ENCODE data around the gene GNAZ.

DNA sequence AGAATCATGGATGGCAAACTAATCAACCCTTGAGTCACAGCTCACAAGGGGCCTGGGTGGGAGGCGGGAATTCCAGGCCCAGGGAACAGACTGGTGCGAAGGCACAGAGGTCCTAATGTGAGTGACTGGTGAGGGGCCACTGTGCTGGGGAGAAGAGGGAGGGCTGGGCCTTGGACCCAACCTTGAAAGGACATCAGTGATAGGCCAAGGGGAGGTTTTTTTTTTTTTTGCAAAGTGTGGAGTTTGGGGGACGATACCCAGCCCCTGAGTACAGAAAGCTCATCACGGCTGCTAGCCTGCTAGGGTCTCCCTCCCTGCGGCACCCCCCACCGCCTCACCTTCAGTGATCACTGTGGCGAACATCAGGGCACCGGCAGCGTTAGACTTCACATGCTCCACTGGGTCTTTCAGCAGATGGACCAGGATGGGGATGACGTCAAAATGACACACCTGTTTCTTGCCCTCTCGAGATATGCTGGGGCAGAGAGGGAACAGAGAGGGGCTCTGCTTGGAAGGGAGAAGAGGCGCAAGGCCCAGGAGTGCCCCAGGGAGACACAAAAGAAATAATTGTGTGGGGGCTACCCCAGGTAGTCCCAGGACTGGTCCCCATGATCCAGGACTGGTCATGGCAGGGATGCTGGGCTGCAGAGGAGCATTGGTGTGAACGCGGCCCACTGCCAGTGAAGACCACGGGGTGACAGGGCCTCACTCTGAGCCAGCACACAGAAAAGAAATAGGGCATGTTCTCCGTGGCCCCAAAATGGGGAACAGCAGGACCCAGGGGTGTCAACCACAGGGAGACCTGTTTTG, 8.6 kb upstream of the GNAZ start:
- TF ChIP-seq, protein P1, sequence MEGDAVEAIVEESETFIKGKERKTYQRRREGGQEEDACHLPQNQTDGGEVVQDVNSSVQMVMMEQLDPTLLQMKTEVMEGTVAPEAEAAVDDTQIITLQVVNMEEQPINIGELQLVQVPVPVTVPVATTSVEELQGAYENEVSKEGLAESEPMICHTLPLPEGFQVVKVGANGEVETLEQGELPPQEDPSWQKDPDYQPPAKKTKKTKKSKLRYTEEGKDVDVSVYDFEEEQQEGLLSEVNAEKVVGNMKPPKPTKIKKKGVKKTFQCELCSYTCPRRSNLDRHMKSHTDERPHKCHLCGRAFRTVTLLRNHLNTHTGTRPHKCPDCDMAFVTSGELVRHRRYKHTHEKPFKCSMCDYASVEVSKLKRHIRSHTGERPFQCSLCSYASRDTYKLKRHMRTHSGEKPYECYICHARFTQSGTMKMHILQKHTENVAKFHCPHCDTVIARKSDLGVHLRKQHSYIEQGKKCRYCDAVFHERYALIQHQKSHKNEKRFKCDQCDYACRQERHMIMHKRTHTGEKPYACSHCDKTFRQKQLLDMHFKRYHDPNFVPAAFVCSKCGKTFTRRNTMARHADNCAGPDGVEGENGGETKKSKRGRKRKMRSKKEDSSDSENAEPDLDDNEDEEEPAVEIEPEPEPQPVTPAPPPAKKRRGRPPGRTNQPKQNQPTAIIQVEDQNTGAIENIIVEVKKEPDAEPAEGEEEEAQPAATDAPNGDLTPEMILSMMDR (IDR thresholded peaks at IDR 0.05): no peak
- no peak for TF ChIP-seq POLR2A (IDR thresholded peaks at IDR 0.05)

All from esophagus squamous epithelium (tissue), 4 donors.